ENCODE measurements around the gene ANKRD55. TPM values are rescaled to one million over a fixed set of nuclear protein-coding genes. Genes with fewer than 3 reads are reported as not detected.

ANKRD55 gene
- total and polyA plus RNA-seq, 9 of the 15 experiments (the other 6 are each of a cell fraction or from before 2014, with no cell fraction given), result 3.4 to 10.6 (median 6.5) TPM

DNA sequence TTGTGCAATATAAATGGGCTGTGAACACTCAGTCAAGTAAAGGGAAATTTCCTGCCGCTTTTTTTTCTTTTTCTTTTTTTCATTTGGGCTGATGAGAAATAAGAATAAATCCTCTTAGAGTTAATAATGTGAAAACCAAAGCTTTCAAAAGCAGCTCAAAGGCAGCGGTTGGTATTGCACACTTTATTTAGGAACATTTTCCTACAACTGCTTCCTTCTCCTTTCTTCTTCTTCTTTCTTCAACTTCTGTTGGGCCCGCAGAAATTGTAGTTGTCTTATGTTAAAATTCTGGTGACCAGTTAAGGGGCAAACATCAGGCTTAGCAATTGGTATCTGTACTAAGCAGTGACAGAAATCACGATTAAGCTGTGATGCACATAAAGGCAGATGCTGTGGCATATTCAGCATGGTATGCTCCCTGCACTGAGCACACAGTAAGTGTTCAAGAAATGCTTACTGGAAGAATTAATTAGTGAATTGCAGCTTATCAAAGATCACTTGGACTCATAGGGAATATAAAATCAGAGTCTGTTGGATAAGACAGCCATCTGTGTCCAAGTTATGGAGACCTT, 85.4 kb downstream of the ANKRD55 start:
- in situ Hi-C loops (cut with MboI), result no loop called here
- TF ChIP-seq NR4A1 (CRISPR knock-in tag; IDR thresholded peaks at IDR 0.05), result no peak
- no peak for TF ChIP-seq NR4A1 (tag; IDR thresholded peaks at IDR 0.05)
- no peak for TF ChIP-seq FOXJ3 (CRISPR knock-in tag; IDR thresholded peaks at IDR 0.05)
- TF ChIP-seq TEAD2 (tag; IDR thresholded peaks at IDR 0.05), result no peak
- TF ChIP-seq, protein P1, sequence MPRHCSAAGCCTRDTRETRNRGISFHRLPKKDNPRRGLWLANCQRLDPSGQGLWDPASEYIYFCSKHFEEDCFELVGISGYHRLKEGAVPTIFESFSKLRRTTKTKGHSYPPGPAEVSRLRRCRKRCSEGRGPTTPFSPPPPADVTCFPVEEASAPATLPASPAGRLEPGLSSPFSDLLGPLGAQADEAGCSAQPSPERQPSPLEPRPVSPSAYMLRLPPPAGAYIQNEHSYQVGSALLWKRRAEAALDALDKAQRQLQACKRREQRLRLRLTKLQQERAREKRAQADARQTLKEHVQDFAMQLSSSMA (CRISPR knock-in tag; IDR thresholded peaks at IDR 0.05), result no peak
- TF ChIP-seq PYGO2 (tag; IDR thresholded peaks at IDR 0.05), result no peak
- no peak for TF ChIP-seq CHD2 (IDR thresholded peaks at IDR 0.05; ENCODE audit: low read depth, low read length)
- no peak for TF ChIP-seq ATF1 (CRISPR knock-in tag; IDR thresholded peaks at IDR 0.05)
- no peak for TF ChIP-seq ATF1 (tag; IDR thresholded peaks at IDR 0.05)
- TF ChIP-seq MYNN (IDR thresholded peaks at IDR 0.05), result no peak
- no peak for TF ChIP-seq MYNN (CRISPR knock-in tag; IDR thresholded peaks at IDR 0.05)
- TF ChIP-seq, protein P2, sequence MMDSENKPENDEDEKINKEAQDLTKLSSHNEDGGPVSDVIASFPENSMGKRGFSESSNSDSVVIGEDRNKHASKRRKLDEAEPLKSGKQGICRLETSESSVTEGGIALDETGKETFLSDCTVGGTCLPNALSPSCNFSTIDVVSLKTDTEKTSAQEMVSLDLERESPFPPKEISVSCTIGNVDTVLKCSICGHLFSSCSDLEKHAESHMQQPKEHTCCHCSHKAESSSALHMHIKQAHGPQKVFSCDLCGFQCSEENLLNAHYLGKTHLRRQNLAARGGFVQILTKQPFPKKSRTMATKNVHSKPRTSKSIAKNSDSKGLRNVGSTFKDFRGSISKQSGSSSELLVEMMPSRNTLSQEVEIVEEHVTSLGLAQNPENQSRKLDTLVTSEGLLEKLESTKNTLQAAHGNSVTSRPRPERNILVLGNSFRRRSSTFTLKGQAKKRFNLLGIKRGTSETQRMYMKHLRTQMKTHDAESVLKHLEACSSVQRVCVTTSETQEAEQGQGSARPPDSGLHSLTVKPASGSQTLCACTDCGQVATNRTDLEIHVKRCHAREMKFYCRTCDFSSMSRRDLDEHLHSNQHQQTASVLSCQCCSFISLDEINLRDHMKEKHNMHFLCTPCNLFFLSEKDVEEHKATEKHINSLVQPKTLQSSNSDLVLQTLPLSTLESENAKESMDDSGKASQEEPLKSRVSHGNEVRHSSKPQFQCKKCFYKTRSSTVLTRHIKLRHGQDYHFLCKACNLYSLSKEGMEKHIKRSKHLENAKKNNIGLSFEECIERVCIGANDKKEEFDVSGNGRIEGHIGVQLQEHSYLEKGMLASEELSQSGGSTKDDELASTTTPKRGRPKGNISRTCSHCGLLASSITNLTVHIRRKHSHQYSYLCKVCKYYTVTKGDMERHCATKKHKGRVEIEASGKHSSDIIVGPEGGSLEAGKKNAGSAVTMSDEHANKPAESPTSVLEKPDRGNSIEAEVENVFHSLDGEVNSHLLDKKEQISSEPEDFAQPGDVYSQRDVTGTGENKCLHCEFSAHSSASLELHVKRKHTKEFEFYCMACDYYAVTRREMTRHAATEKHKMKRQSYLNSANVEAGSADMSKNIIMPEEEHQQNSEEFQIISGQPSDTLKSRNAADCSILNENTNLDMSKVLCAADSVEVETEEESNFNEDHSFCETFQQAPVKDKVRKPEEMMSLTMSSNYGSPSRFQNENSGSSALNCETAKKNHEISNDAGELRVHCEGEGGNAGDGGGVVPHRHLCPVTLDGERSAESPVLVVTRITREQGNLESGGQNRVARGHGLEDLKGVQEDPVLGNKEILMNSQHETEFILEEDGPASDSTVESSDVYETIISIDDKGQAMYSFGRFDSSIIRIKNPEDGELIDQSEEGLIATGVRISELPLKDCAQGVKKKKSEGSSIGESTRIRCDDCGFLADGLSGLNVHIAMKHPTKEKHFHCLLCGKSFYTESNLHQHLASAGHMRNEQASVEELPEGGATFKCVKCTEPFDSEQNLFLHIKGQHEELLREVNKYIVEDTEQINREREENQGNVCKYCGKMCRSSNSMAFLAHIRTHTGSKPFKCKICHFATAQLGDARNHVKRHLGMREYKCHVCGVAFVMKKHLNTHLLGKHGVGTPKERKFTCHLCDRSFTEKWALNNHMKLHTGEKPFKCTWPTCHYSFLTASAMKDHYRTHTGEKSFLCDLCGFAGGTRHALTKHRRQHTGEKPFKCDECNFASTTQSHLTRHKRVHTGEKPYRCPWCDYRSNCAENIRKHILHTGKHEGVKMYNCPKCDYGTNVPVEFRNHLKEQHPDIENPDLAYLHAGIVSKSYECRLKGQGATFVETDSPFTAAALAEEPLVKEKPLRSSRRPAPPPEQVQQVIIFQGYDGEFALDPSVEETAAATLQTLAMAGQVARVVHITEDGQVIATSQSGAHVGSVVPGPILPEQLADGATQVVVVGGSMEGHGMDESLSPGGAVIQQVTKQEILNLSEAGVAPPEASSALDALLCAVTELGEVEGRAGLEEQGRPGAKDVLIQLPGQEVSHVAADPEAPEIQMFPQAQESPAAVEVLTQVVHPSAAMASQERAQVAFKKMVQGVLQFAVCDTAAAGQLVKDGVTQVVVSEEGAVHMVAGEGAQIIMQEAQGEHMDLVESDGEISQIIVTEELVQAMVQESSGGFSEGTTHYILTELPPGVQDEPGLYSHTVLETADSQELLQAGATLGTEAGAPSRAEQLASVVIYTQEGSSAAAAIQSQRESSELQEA (IDR thresholded peaks at IDR 0.05; ENCODE audit: low read depth), result no peak
- CTCF ChIA-PET (ENCODE audit: low intra/inter-chr PET ratio), result no interaction called here
- Histone ChIP-seq H3K4me2 (ENCODE audit: insufficient read depth, low read length) (no peak overlapping the region), H3K9me3 (replicated peaks; ENCODE audit: control insufficient read depth, insufficient read depth, low read depth, low read length) (no peaks in the 10 kb centered on the region), H2AFZ (ENCODE audit: low read depth, low read length) (no peak overlapping the region), H3K4me3 (no peak overlapping the region), H3K27me3 (ENCODE audit: control insufficient read depth in 2 of 2, insufficient read depth in 2 of 2, low read length in 2 of 2) (no peaks in the 10 kb centered on the region), H3K27ac (ENCODE audit: extremely low read depth, low read depth, low read length) (no peak overlapping the region), H3K36me3 (ENCODE audit: control insufficient read depth, insufficient read depth, low read length) (no peaks in the 10 kb centered on the region), H3K9ac (ENCODE audit: insufficient read depth in 1 of 2, low read depth in 2 of 2, low read length in 2 of 2) (no peak overlapping the region), H3K4me1 (replicated peaks in 1 of 2; ENCODE audit: control insufficient read depth in 2 of 2, insufficient read depth in 2 of 2, low read length in 2 of 2) (no peaks in the 10 kb centered on the region; a peak in 1 of 5 replicates), H4K20me1 (replicated peaks; ENCODE audit: control insufficient read depth, insufficient read depth, low read length) (no peaks in the 10 kb centered on the region), H3K9me1 (ENCODE audit: control insufficient read depth, insufficient read depth, low read length) (no peaks in the 10 kb centered on the region), H3K79me2 (ENCODE audit: control insufficient read depth, insufficient read depth, low read length) (no peaks in the 10 kb centered on the region)
- POLR2A ChIA-PET, result interaction anchor here (0.6 kb wide), 1 partner anchor 39 kb away, joined by 4 read pairs; no protein-coding TSS in a partner anchor
- FAIRE-seq (no peak), ATAC-seq (no peak), DNase-seq (ENCODE audit: extremely low read depth in 1 of 4, low spot score in 3 of 4) (no peak)
- intact Hi-C loops (cut with micrococcal nuclease), result no loop called here
- no TSS peak for BruUV-seq (replicated peaks)
- 19% methylated on average over 4 of the region's 4 CpGs for WGBS (ENCODE audit: insufficient coverage, low coverage, missing lambda C conversion rate)

Data from K562 (cell line).